ENCODE data around the gene AFF3. TPM values are rescaled to one million over a fixed set of nuclear protein-coding genes. Genes with fewer than 3 reads are reported as not detected.

The AFF3 gene
- total and polyA plus RNA-seq, 2 of the 8 experiments (the other 6 are each of a cell fraction or from before 2014, with no cell fraction given): 0.27 to 3.0 TPM

GRCh38 chr2:99524056-99524455 lies 618.3 kb downstream of the AFF3 start:
- H3K27me3 ChIP-seq (replicated peaks in 1 of 4; ENCODE audit: control insufficient read depth in 3 of 4, extremely low read depth in 1 of 4, insufficient read depth in 3 of 4, low read length in 3 of 4): no peaks in the 10 kb centered on the region
- no peak overlapping the region for H3K14ac ChIP-seq (ENCODE audit: insufficient read length)
- ChIA-PET POLR2A (ENCODE audit: partially characterized antibody) (no interaction called here), CTCF (ENCODE audit: partially characterized antibody) (no interaction called here)
- no peaks in the 10 kb centered on the region for H3K79me2 ChIP-seq (ENCODE audit: control insufficient read depth in 1 of 2, insufficient read depth in 2 of 2, low read length in 2 of 2)
- H2BK5ac ChIP-seq (ENCODE audit: low read depth, low read length): no peak overlapping the region
- no peak overlapping the region for H4K5ac ChIP-seq (ENCODE audit: insufficient read length, low read depth, low read length)
- H4K20me1 ChIP-seq (replicated peaks in 1 of 2; ENCODE audit: control insufficient read depth in 1 of 2, insufficient read depth in 2 of 2, low read length in 2 of 2): no peaks in the 10 kb centered on the region
- no peak overlapping the region for H3K23ac ChIP-seq (ENCODE audit: insufficient read length)
- H3K79me1 ChIP-seq (ENCODE audit: low read depth, low read length): no peaks in the 10 kb centered on the region
- no peak overlapping the region for H3K56ac ChIP-seq (replicated peaks; ENCODE audit: insufficient read length, low read depth, low read length)
- H2BK120ac ChIP-seq (replicated peaks; ENCODE audit: low read depth, low read length): no peak overlapping the region
- no peak overlapping the region for H2AFZ ChIP-seq (ENCODE audit: low read length)
- FAIRE-seq: no peak
- DNase-seq (ENCODE audit: low read depth in 1 of 2, low spot score in 2 of 2): no peak
- no peak overlapping the region for H3K18ac ChIP-seq (ENCODE audit: extremely low read depth, low read length)
- no peak overlapping the region for H4K8ac ChIP-seq (ENCODE audit: extremely low read depth, insufficient read depth, low read length)
- WGBS, 2 experiments (ENCODE audit: extremely low coverage in 1 of 2, insufficient coverage in 1 of 2, insufficient read length in 1 of 2, insufficient replicate concordance in 2 of 2, low coverage in 1 of 2, low lambda C conversion rate in 2 of 2, missing lambda C conversion rate in 1 of 2): 95% methylated on average over 2 of the region's 2 CpGs; no CpG with 5 or more reads in 1 of the 2 experiments
- H3K9ac ChIP-seq (replicated peaks in 1 of 4; ENCODE audit: extremely low read depth in 1 of 4, low read depth in 3 of 4, low read length in 3 of 4): no peak overlapping the region
- no peaks in the 10 kb centered on the region for H3K4me1 ChIP-seq (replicated peaks in 1 of 4; ENCODE audit: control insufficient read depth in 3 of 4, insufficient read depth in 4 of 4, low read length in 3 of 4)
- no peak overlapping the region for H3K4ac ChIP-seq (replicated peaks; ENCODE audit: insufficient read length, low read depth, low read length)
- TF ChIP-seq GTF2F1 (IDR thresholded peaks at IDR 0.05; ENCODE audit: borderline replicate concordance, low read depth, low read length) (no peak), EZH2 (IDR thresholded peaks at IDR 0.05; ENCODE audit: low read depth, low read length, severe bottlenecking) (no peak), SP2 (IDR thresholded peaks at IDR 0.05; ENCODE audit: low read length) (no peak), FOSL1 (IDR thresholded peaks at IDR 0.05; ENCODE audit: insufficient read depth, low read depth, low read length) (no peak)
- H3K4me2 ChIP-seq (ENCODE audit: insufficient read depth in 1 of 2, low read depth in 2 of 2, low read length in 2 of 2): no peak overlapping the region
- H3K23me2 ChIP-seq (ENCODE audit: low read depth, low read length): no peaks in the 10 kb centered on the region; the same call in 1 of the 2 replicates
- 0 out of 4 replicates have a peak, but pooled peaks cover 0 to 2% of the 10 kb centered on the region in 2 experiments for H3K9me3 ChIP-seq (ENCODE audit: insufficient read depth in 2 of 2, low read depth in 1 of 2, low read length in 1 of 2)
- H3K36me3 ChIP-seq (ENCODE audit: control insufficient read depth in 2 of 4, insufficient read depth in 4 of 4, low read length in 3 of 4): no peaks in the 10 kb centered on the region
- H2BK15ac ChIP-seq (ENCODE audit: low read length): no peak overlapping the region
- no peak overlapping the region for H2BK12ac ChIP-seq (ENCODE audit: low read depth, low read length)
- H4K91ac ChIP-seq (replicated peaks; ENCODE audit: insufficient read length, low read length): no peak overlapping the region
- H2AK5ac ChIP-seq (ENCODE audit: low read depth, low read length): no peak overlapping the region
- H3K4me3 ChIP-seq (ENCODE audit: extremely low read depth in 1 of 4, insufficient read depth in 2 of 4, low read depth in 3 of 4, low read length in 4 of 4): no peak overlapping the region
- H2BK20ac ChIP-seq (ENCODE audit: low read length): no peak overlapping the region
- H3K27ac ChIP-seq (ENCODE audit: low read depth, low read length): no peak overlapping the region
